ENCODE measurements around the gene OR56A5. TPM values are rescaled to one million over a fixed set of nuclear protein-coding genes. Genes with fewer than 3 reads are reported as not detected.

The OR56A5 gene
- total RNA-seq, 2 donors from 2014 or later, result not detected

- H3K36me3 ChIP-seq, result no peaks in the 10 kb centered on the region
- no peak overlapping the region for H3K27ac ChIP-seq
- no peak overlapping the region for H3K4me3 ChIP-seq
- ATAC-seq (ENCODE audit: insufficient number of reproducible peaks, low FRiP score, low read depth) (no peak), DNase-seq (ENCODE audit: low spot score) (no peak)
- H3K9me3 ChIP-seq, result no peaks in the 10 kb centered on the region
- TF ChIP-seq, protein P1, sequence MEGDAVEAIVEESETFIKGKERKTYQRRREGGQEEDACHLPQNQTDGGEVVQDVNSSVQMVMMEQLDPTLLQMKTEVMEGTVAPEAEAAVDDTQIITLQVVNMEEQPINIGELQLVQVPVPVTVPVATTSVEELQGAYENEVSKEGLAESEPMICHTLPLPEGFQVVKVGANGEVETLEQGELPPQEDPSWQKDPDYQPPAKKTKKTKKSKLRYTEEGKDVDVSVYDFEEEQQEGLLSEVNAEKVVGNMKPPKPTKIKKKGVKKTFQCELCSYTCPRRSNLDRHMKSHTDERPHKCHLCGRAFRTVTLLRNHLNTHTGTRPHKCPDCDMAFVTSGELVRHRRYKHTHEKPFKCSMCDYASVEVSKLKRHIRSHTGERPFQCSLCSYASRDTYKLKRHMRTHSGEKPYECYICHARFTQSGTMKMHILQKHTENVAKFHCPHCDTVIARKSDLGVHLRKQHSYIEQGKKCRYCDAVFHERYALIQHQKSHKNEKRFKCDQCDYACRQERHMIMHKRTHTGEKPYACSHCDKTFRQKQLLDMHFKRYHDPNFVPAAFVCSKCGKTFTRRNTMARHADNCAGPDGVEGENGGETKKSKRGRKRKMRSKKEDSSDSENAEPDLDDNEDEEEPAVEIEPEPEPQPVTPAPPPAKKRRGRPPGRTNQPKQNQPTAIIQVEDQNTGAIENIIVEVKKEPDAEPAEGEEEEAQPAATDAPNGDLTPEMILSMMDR (IDR thresholded peaks at IDR 0.05), result no peak
- H3K27me3 ChIP-seq (replicated peaks; ENCODE audit: insufficient read depth), result no peaks in the 10 kb centered on the region
- no peaks in the 10 kb centered on the region for H3K4me1 ChIP-seq (ENCODE audit: control insufficient read depth in 1 of 2, low read depth in 2 of 2)
Observed at GRCh38 chr11:5933116-5933515, 35.2 kb downstream of the OR56A5 start.

GRCh38 chr11:5932671-5933070, 35.6 kb downstream of the OR56A5 start:
- no peak for ATAC-seq (ENCODE audit: insufficient number of reproducible peaks, low FRiP score, low read depth)
- H3K27me3 ChIP-seq (replicated peaks; ENCODE audit: insufficient read depth), result no peaks in the 10 kb centered on the region
- DNase-seq (ENCODE audit: low spot score), result no peak

GRCh38 chr11:5931061-5931460, 37.2 kb downstream of the OR56A5 start:
- Histone ChIP-seq H3K27me3 (replicated peaks; ENCODE audit: insufficient read depth) (no peaks in the 10 kb centered on the region), H3K36me3 (no peaks in the 10 kb centered on the region), H3K4me3 (no peak overlapping the region), H3K27ac (no peak overlapping the region), H3K4me1 (ENCODE audit: control insufficient read depth in 1 of 2, low read depth in 2 of 2) (no peaks in the 10 kb centered on the region), H3K9me3 (no peaks in the 10 kb centered on the region)
- no peak for ATAC-seq (ENCODE audit: insufficient number of reproducible peaks, low FRiP score, low read depth)
- DNase-seq (ENCODE audit: low spot score), result no peak
- TF ChIP-seq, protein P1 (IDR thresholded peaks at IDR 0.05), result no peak

More at GRCh38 chr11:5932671-5933070, 35.6 kb downstream of the OR56A5 start:
- Histone ChIP-seq H3K36me3 (no peaks in the 10 kb centered on the region), H3K4me1 (ENCODE audit: control insufficient read depth in 1 of 2, low read depth in 2 of 2) (no peaks in the 10 kb centered on the region), H3K9me3 (no peaks in the 10 kb centered on the region), H3K4me3 (no peak overlapping the region), H3K27ac (no peak overlapping the region)
- TF ChIP-seq, protein P1 (IDR thresholded peaks at IDR 0.05), result no peak

- Histone ChIP-seq H3K27ac (no peak overlapping the region), H3K27me3 (replicated peaks; ENCODE audit: insufficient read depth) (no peaks in the 10 kb centered on the region), H3K4me1 (ENCODE audit: control insufficient read depth in 1 of 2, low read depth in 2 of 2) (no peaks in the 10 kb centered on the region), H3K36me3 (no peaks in the 10 kb centered on the region), H3K4me3 (no peak overlapping the region), H3K9me3 (no peaks in the 10 kb centered on the region)
- TF ChIP-seq, protein P1 (IDR thresholded peaks at IDR 0.05), result no peak
- ATAC-seq (ENCODE audit: insufficient number of reproducible peaks, low FRiP score, low read depth) (no peak), DNase-seq (ENCODE audit: low spot score) (no peak)
Observed at GRCh38 chr11:5930614-5931013, 37.7 kb downstream of the OR56A5 start.

DNA sequence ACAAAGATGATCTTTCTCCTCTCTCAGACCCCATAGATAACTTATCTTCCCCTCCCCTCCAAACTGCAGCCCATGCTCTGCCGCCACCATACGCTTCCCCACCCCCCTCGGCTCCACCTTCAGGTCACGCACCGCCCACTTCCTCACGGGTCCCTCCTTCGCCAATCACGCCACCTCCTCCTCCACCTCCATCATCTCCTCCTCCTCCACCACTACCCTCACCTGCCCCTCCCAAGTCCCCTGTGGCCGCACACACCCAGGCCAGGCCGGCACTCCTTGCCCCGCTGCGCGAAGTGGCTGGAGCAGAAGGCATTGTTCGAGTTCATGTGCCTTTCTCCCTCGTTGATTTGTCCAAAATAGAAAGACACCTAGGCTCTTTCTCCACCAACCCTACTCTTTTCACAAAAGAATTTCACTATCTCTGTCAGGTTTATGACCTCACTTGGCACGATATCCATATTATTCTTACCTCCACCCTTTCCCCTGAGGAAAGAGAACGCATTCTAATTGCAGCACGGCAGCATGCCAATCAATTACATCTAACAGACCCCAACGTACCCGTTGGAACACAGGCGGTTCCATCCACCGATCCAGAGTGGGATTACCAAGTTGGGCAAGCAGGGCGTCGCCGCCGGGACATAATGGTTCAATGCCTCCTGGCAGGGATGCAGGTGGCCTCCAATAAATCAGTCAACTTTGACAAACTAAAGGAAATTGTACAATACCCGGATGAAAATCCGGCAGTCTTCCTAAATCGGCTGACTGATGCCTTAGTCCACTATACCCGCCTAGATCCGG, 38.5 kb downstream of the OR56A5 start:
- ATAC-seq (ENCODE audit: insufficient number of reproducible peaks, low FRiP score, low read depth), result no peak

More for the DNA sequence above, 38.5 kb downstream of the OR56A5 start:
- Histone ChIP-seq H3K36me3 (no peaks in the 10 kb centered on the region), H3K27me3 (replicated peaks; ENCODE audit: insufficient read depth) (no peaks in the 10 kb centered on the region), H3K27ac (no peak overlapping the region), H3K9me3 (no peaks in the 10 kb centered on the region), H3K4me1 (ENCODE audit: control insufficient read depth in 1 of 2, low read depth in 2 of 2) (no peaks in the 10 kb centered on the region), H3K4me3 (no peak overlapping the region)
- DNase-seq (ENCODE audit: low spot score), result no peak
- TF ChIP-seq, protein P1 (IDR thresholded peaks at IDR 0.05), result no peak

Measured in thoracic aorta (tissue), 2 donors.